Measurements from ENCODE around the gene RAB40B.

GRCh38 chr17:82686366-82687324, 11.9 kb downstream of the RAB40B start:
- TF ChIP-seq CTCF (IDR thresholded peaks at IDR 0.05) = no peak
- TF ChIP-seq POLR2AphosphoS5 (IDR thresholded peaks at IDR 0.05; ENCODE audit: insufficient read depth in 1 of 2, low read depth in 1 of 2) = no peak
- no peak for TF ChIP-seq POLR2A (IDR thresholded peaks at IDR 0.05)

All from vagina (tissue), 2 donors.